Panc1 (cell line): ENCODE measurements around the gene CACNA1D. TPM values are rescaled to one million over a fixed set of nuclear protein-coding genes. Genes with fewer than 3 reads are reported as not detected.

ENCODE experiments used
- ATAC-seq: fragments of 200-7000 bp; cut with Tn5 transposase; 2 replicates; pipeline ENCODE4 v1.9.1; 2020; ENCODE audit warnings: mild to moderate bottlenecking, moderate library complexity
- BruUV-seq: library from RNA; stranded (reverse); fragments of 400-500 nt; replicated peaks from 2 replicates; lab custom pipeline; 2021; lab: Mats Ljungman, UMichigan
- CTCF ChIA-PET: fragments of 300-600 bp; sonication (Branson Sonifier 250); formaldehyde crosslinking; loops from one replicate; lab custom pipeline; 2022; ENCODE audit warnings: antibody characterized with exemption; lab: Charles Lee
- POLR2A ChIA-PET: fragments of 300-600 bp; sonication (Branson Sonifier 250); formaldehyde crosslinking; loops from one replicate; lab custom pipeline; 2022; ENCODE audit warnings: antibody characterized with exemption; lab: Charles Lee
- DNase-seq: peaks from one replicate; pipeline ENCODE4 v3.0.0-alpha.2; 2010; ENCODE audit warnings: low read depth, low spot score
- H3K27ac ChIP-seq: 2 replicates; pipeline ENCODE4 v1.5.1; 2011; ENCODE audit warnings: mild to moderate bottlenecking, low read length, inconsistent platforms
- H3K27me3 ChIP-seq: fragments of 200-500 bp; sonication (Bioruptor generic); 2 replicates; pipeline ENCODE4 v1.6.0; 2014; ENCODE audit warnings: low read length, inconsistent platforms; ENCODE audit not compliant: control insufficient read depth, insufficient read depth
- H3K36me3 ChIP-seq: fragments of 200-500 bp; sonication (Bioruptor generic); 2 replicates; pipeline ENCODE4 v1.5.1; 2014; ENCODE audit warnings: inconsistent platforms, mild to moderate bottlenecking, low read length, moderate library complexity; ENCODE audit not compliant: control insufficient read depth, insufficient read depth
- H3K4me1 ChIP-seq: 2 replicates; pipeline ENCODE4 v1.5.1; 2011; ENCODE audit warnings: inconsistent platforms, mild to moderate bottlenecking, low read length, moderate library complexity; ENCODE audit not compliant: control insufficient read depth, insufficient read depth
- H3K4me3 ChIP-seq, 2 experiments: 2 replicates each; pipeline ENCODE4 v1.5.1; 2011 to 2012; ENCODE audit warnings: low read depth in 2 of 2, low read length in 2 of 2, mild to moderate bottlenecking in 2 of 2, inconsistent platforms in 1 of 2, moderate library complexity in 1 of 2
- H3K9me3 ChIP-seq: fragments of 200-500 bp; sonication (Bioruptor generic); 2 replicates; pipeline ENCODE4 v1.5.1; 2014; ENCODE audit warnings: low read depth, mild to moderate bottlenecking, inconsistent platforms, low read length, moderate library complexity; ENCODE audit not compliant: control insufficient read depth, insufficient read depth
- CTCF ChIP-seq: fragments of 450-650 bp; IDR thresholded peaks from 2 replicates; pipeline ENCODE4 v1.5.1; 2017; ENCODE audit warnings: mild to moderate bottlenecking
- POLR2AphosphoS5 ChIP-seq: IDR thresholded peaks from 2 replicates; pipeline ENCODE4 v1.6.1; 2012; ENCODE audit warnings: mild to moderate bottlenecking, low read depth, low read length, moderate library complexity
- REST ChIP-seq, 2 experiments: IDR thresholded peaks; 2 replicates each; pipeline ENCODE4 v1.6.1; 2011 to 2012; ENCODE audit warnings: low read depth in 2 of 2, control low read depth in 1 of 2, low read length in 1 of 2, mild to moderate bottlenecking in 1 of 2, moderate library complexity in 1 of 2; ENCODE audit not compliant: insufficient read depth in 1 of 2
- SIN3A ChIP-seq: IDR thresholded peaks from 2 replicates; pipeline ENCODE4 v1.6.1; 2012; ENCODE audit warnings: low read depth, mild to moderate bottlenecking, low read length, moderate library complexity, borderline replicate concordance; ENCODE audit not compliant: insufficient read depth
- TCF7L2 ChIP-seq: IDR thresholded peaks from 2 replicates; pipeline ENCODE4 v1.6.1; 2011; ENCODE audit warnings: mild to moderate bottlenecking, low read depth, low read length, inconsistent platforms
- in situ Hi-C: cut with HindIII; loops from 2 replicates; pipeline ENCODE4 v1.10.0; 2016; ENCODE audit warnings: low sequenced_read_pairs, low pct_unique_long_range_greater_than_20kb
- intact Hi-C: fragments of 100-400 bp; cut with micrococcal nuclease; formaldehyde crosslinking; loops from one replicate; pipeline ENCODE4 v1.10.0; 2022; ENCODE audit not compliant: unreplicated experiment
- total RNA-seq: library from RNA; stranded (reverse); gene quantifications from one replicate; pipeline ENCODE4 v1.2.1, GENCODE V29; 2021; ENCODE audit not compliant: unreplicated experiment

The CACNA1D gene
- total RNA-seq, 1 experiment from 2014 or later = 23.0 TPM

DNA sequence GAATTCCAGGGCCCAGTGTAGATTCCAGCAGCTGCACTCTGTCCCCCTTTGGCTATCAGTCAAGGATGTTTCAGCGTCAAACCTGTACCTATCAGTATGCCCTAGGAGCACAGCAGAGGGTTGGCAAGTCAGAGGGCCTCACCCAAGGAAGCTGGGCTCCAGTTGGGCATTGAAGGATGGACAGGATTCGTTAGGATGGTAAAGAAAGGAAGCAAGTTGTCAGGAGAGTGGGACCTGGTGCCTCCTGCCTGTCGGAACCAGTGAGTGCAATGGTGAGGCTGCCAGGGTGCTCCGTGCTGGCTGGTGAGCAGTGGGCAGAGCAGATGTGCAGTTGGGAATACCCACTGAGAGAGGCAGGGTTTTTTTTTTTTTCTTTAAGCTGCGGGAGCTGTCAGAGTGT, 194.6 kb downstream of the CACNA1D start:
- CTCF ChIA-PET = no interaction called here
- TF ChIP-seq CTCF = no peak
- TF ChIP-seq REST (IDR thresholded peaks at IDR 0.05; ENCODE audit: insufficient read depth in 1 of 2, low read depth in 2 of 2, low read length in 1 of 2) = no peak
- TF ChIP-seq TCF7L2 = no peak
- TF ChIP-seq SIN3A = no peak
- no peak for TF ChIP-seq POLR2AphosphoS5
- H3K4me1 ChIP-seq = no peaks in the 10 kb centered on the region
- H3K27ac ChIP-seq = no peak overlapping the region
- BruUV-seq = no TSS peak
- ATAC-seq = no peak; the same call in 1 of the 2 replicates
- no peaks in the 10 kb centered on the region for H3K36me3 ChIP-seq
- no peaks in the 10 kb centered on the region for H3K27me3 ChIP-seq
- intact Hi-C loops = no loop called here
- in situ Hi-C loops = no loop called here
- no peak for DNase-seq
- H3K9me3 ChIP-seq = no peaks in the 10 kb centered on the region
- H3K4me3 ChIP-seq = no peak overlapping the region
- POLR2A ChIA-PET = interaction anchor here (0.8 kb wide), 1 partner anchor 318 kb away, joined by 4 read pairs; no protein-coding TSS in a partner anchor

GRCh38 chr3:53689681-53690080, 195.3 kb downstream of the CACNA1D start:
- Histone ChIP-seq H3K4me3 (no peak overlapping the region), H3K4me1 (no peaks in the 10 kb centered on the region), H3K27ac (no peak overlapping the region), H3K9me3 (no peaks in the 10 kb centered on the region), H3K36me3 (no peaks in the 10 kb centered on the region), H3K27me3 (no peaks in the 10 kb centered on the region)
- ChIA-PET CTCF (no interaction called here), POLR2A (no interaction called here)
- no TSS peak for BruUV-seq
- ATAC-seq = no peak
- intact Hi-C loops = no loop called here
- no peak for DNase-seq
- in situ Hi-C loops = no loop called here
- TF ChIP-seq TCF7L2 (no peak), POLR2AphosphoS5 (no peak), REST (IDR thresholded peaks at IDR 0.05; ENCODE audit: insufficient read depth in 1 of 2, low read depth in 2 of 2, low read length in 1 of 2) (no peak), SIN3A (no peak), CTCF (no peak)
